Measurements from ENCODE around the gene SOCS3.

The SOCS3 gene

GRCh38 chr17:78374189-78374588, 14.3 kb upstream of the SOCS3 start (continued):
- TF ChIP-seq HOXC10 (CRISPR knock-in tag; IDR thresholded peaks at IDR 0.05) = no peak
- TF ChIP-seq KLF8 (tag by site-specific recombination; IDR thresholded peaks at IDR 0.05) = no peak
- no peak for TF ChIP-seq ZNF692 (tag by site-specific recombination; IDR thresholded peaks at IDR 0.05)
- TF ChIP-seq INSM2 (tag by site-specific recombination; IDR thresholded peaks at IDR 0.05) = no peak

DNA sequence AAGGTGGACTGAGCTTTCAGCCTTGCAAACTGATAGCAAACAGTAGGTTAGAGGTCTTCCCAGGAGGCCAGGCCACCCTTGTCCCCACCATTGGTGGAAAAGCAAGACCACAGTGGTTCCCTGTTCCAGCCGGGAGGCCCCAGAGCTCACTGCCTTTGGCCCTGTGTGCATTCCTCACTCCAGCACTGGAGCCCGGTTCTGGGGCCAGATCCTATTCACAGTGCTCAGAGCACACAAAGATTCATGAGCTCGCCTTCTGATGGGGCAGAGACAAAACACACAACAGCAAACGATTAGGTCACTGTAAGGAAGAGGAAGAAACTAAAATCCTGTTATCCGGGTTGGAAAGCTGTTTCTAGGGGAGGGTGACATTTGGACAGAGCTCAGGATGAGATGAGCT, 13.0 kb upstream of the SOCS3 start:
- H3K27ac ChIP-seq (ENCODE audit: extremely low read depth, low read depth, low read length) = no peak overlapping the region
- ChIA-PET CTCF (interaction anchor here (0.6 to 6.7 kb wide), 6 partner anchors 9 to 84 kb away, joined by 3 to 53 read pairs (median 4); partner anchors contain the start of gene SOCS3), POLR2A (no interaction called here)
- no peaks in the 10 kb centered on the region for H3K36me3 ChIP-seq (ENCODE audit: control insufficient read depth in 2 of 2, insufficient read depth in 1 of 2, low read length in 2 of 2)
- no peaks in the 10 kb centered on the region for H3K4me1 ChIP-seq (ENCODE audit: control insufficient read depth, insufficient read depth, low read length)
- no peak overlapping the region for H3K4me3 ChIP-seq (ENCODE audit: low read depth, low read length)
- no peaks in the 10 kb centered on the region for H3K9me3 ChIP-seq (ENCODE audit: control insufficient read depth, insufficient read depth, low read depth, low read length)
- TF ChIP-seq ZBTB17 (tag by site-specific recombination; IDR thresholded peaks at IDR 0.05) = no peak
- no peak for TF ChIP-seq ZNF560 (tag by site-specific recombination; IDR thresholded peaks at IDR 0.05; ENCODE audit: borderline replicate concordance)
- TF ChIP-seq ZNF544 (tag by site-specific recombination; IDR thresholded peaks at IDR 0.05) = no peak
- TF ChIP-seq KLF10 (tag by site-specific recombination; IDR thresholded peaks at IDR 0.05) = no peak
- TF ChIP-seq ZNF501 (tag by site-specific recombination; IDR thresholded peaks at IDR 0.05) = no peak

DNA sequence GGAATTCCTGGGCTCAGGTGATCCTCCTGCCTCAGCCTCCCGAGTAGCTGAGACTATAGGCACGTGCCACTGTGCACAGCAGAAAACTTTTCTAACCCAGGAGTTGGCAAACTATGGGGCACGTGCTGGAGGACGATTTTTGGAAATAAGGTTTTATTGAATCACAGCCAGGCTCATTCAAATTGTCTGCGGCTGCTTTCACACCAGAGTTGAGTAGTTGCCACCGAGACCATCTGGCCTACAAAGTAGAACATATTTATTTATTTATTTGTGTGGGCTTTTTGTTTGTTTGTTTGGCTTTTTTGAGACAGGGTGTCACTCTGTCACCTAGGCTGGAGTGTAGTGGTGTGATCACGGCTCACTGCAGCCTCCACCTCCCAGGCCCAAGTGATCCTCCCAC, 11.2 kb upstream of the SOCS3 start:
- CTCF ChIA-PET = interaction anchor here (0.6 to 6.7 kb wide), 2 partner anchors 8 to 50 kb away, joined by 3 to 53 read pairs; no protein-coding TSS in a partner anchor
- Histone ChIP-seq H3K36me3 (ENCODE audit: control insufficient read depth in 2 of 2, insufficient read depth in 1 of 2, low read length in 2 of 2) (no peaks in the 10 kb centered on the region), H3K9me3 (ENCODE audit: control insufficient read depth, insufficient read depth, low read depth, low read length) (no peaks in the 10 kb centered on the region), H3K4me1 (ENCODE audit: control insufficient read depth, insufficient read depth, low read length) (no peaks in the 10 kb centered on the region), H3K27ac (ENCODE audit: extremely low read depth, low read depth, low read length) (no peak overlapping the region), H3K4me3 (ENCODE audit: low read depth, low read length) (no peak overlapping the region)
- POLR2A ChIA-PET = interaction anchor here (1.7 kb wide), 1 partner anchor 10 kb away, joined by 5 read pairs; no protein-coding TSS in a partner anchor
- TF ChIP-seq ZNF658 (tag by site-specific recombination; IDR thresholded peaks at IDR 0.05) (no peak), ZNF785 (tag by site-specific recombination; IDR thresholded peaks at IDR 0.05) (no peak), GLIS1 (tag by site-specific recombination; IDR thresholded peaks at IDR 0.05) (no peak), ZFHX2 (tag by site-specific recombination; conservative IDR thresholded peaks at IDR 0.05) (no peak), ZSCAN18 (tag by site-specific recombination; IDR thresholded peaks at IDR 0.05) (no peak), INSM2 (tag by site-specific recombination; IDR thresholded peaks at IDR 0.05) (no peak), ZNF518A (tag by site-specific recombination; conservative IDR thresholded peaks at IDR 0.05; ENCODE audit: low read depth) (no peak)
